ENCODE data around the gene LBHD2. TPM values are rescaled to one million over a fixed set of nuclear protein-coding genes. Genes with fewer than 3 reads are reported as not detected.

The LBHD2 gene
- total and polyA plus RNA-seq, 2 donors: 0.19 to 0.75 TPM

- Histone ChIP-seq H3K4me1 (ENCODE audit: control insufficient read depth in 2 of 2, insufficient read depth in 2 of 2, low read length in 2 of 2) (peaks cover 3 to 9% of the 10 kb centered on the region in 2 donors), H3K36me3 (ENCODE audit: control insufficient read depth in 2 of 2, insufficient read depth in 2 of 2, low read length in 1 of 2) (no peaks in the 10 kb centered on the region), H3K27me3 (ENCODE audit: control insufficient read depth in 2 of 2, insufficient read depth in 1 of 2, low read length in 1 of 2) (peaks cover 10 to 51% of the 10 kb centered on the region in 2 donors), H3K9me3 (ENCODE audit: control insufficient read depth in 2 of 2, insufficient read depth in 1 of 2, low read length in 1 of 2) (peaks cover 0 to 3% of the 10 kb centered on the region in 2 donors), H3K4me3 (ENCODE audit: low read length in 2 of 2) (no peak overlapping the region), H3K27ac (ENCODE audit: low read depth in 1 of 2, low read length in 1 of 2) (no peak overlapping the region)
- 97% methylated on average over 14 of the region's 14 CpGs for WGBS
- no peak for DNase-seq (ENCODE audit: low read depth in 6 of 9, low spot score in 9 of 9)
Observed at GRCh38 chr14:103073367-103073875, 10.6 kb upstream of the LBHD2 start.

GRCh38 chr14:103073876-103074728 lies 9.9 kb upstream of the LBHD2 start:
- WGBS: 85% methylated on average over 21 of the region's 21 CpGs
- Histone ChIP-seq H3K9me3 (ENCODE audit: control insufficient read depth in 2 of 2, insufficient read depth in 1 of 2, low read length in 1 of 2) (peaks cover 0 to 3% of the 10 kb centered on the region in 2 donors), H3K36me3 (ENCODE audit: control insufficient read depth in 2 of 2, insufficient read depth in 2 of 2, low read length in 1 of 2) (no peaks in the 10 kb centered on the region), H3K4me3 (ENCODE audit: low read length in 2 of 2) (no peak overlapping the region), H3K4me1 (ENCODE audit: control insufficient read depth in 2 of 2, insufficient read depth in 2 of 2, low read length in 2 of 2) (peaks cover 3 to 9% of the 10 kb centered on the region in 2 donors), H3K27ac (ENCODE audit: low read depth in 1 of 2, low read length in 1 of 2) (no peak overlapping the region), H3K27me3 (ENCODE audit: control insufficient read depth in 2 of 2, insufficient read depth in 1 of 2, low read length in 1 of 2) (peaks cover 10 to 53% of the 10 kb centered on the region in 2 donors)
- no peak for DNase-seq (ENCODE audit: low read depth in 6 of 9, low spot score in 9 of 9)

DNA sequence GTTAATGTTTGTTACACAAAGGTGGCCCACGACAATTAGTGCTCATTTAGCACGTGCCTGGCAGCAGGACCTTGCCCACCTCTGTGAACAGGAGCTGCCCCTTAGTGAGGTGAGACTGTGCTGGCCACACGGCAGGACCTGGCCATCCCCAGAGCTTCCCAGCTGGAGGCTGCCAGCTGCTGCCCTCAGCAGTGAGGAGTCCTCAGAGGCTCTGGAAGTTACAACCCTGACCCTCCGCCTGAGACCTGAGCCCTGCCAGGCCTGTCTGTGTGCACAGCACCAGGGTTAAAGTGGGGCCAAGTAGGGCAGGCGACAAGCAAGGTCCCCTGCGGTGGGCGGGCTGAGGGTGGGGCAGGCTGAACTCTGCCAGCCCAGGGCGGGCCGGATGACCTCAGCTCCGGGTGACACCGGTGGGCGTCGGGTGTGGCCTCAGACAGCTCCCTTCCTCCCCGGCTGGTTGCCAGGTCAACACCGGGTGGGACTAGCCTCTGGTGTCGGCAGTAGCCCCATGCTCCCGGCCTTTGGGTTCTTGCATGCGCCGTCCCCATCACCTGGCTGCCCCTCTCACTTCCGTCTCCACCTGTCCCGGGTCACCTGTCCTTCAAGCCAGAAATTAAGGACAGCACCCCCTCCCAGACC lies 9.2 kb upstream of the LBHD2 start:
- H3K36me3 ChIP-seq (ENCODE audit: control insufficient read depth in 2 of 2, insufficient read depth in 2 of 2, low read length in 1 of 2): no peaks in the 10 kb centered on the region
- WGBS: 45% methylated on average over 21 of the region's 21 CpGs
- no peak for DNase-seq (ENCODE audit: low read depth in 6 of 9, low spot score in 9 of 9)
- peaks cover 3 to 9% of the 10 kb centered on the region in 2 donors for H3K4me1 ChIP-seq (ENCODE audit: control insufficient read depth in 2 of 2, insufficient read depth in 2 of 2, low read length in 2 of 2)
- peak overlapping the region in 1 of 2 donors; percentile 28 for H3K4me3 ChIP-seq (ENCODE audit: low read length in 2 of 2)
- peaks cover 0 to 3% of the 10 kb centered on the region in 2 donors for H3K9me3 ChIP-seq (ENCODE audit: control insufficient read depth in 2 of 2, insufficient read depth in 1 of 2, low read length in 1 of 2)
- H3K27me3 ChIP-seq (ENCODE audit: control insufficient read depth in 2 of 2, insufficient read depth in 1 of 2, low read length in 1 of 2): peaks cover 10 to 60% of the 10 kb centered on the region in 2 donors
- H3K27ac ChIP-seq (ENCODE audit: low read depth in 1 of 2, low read length in 1 of 2): no peak overlapping the region

- H3K27me3 ChIP-seq (ENCODE audit: control insufficient read depth in 2 of 2, insufficient read depth in 1 of 2, low read length in 1 of 2): peaks cover 14 to 59% of the 10 kb centered on the region in 2 donors
- peaks cover 3 to 9% of the 10 kb centered on the region in 2 donors for H3K4me1 ChIP-seq (ENCODE audit: control insufficient read depth in 2 of 2, insufficient read depth in 2 of 2, low read length in 2 of 2)
- 12% methylated on average over 9 of the region's 9 CpGs for WGBS
- DNase-seq (ENCODE audit: low read depth in 6 of 9, low spot score in 9 of 9): peak in 8 of 9 donors; percentile 38 to 81 (median 46)
- H3K36me3 ChIP-seq (ENCODE audit: control insufficient read depth in 2 of 2, insufficient read depth in 2 of 2, low read length in 1 of 2): no peaks in the 10 kb centered on the region
- H3K9me3 ChIP-seq (ENCODE audit: control insufficient read depth in 2 of 2, insufficient read depth in 1 of 2, low read length in 1 of 2): peaks cover 0 to 3% of the 10 kb centered on the region in 2 donors
- H3K4me3 ChIP-seq (ENCODE audit: low read length in 2 of 2): no peak overlapping the region
- no peak overlapping the region for H3K27ac ChIP-seq (ENCODE audit: low read depth in 1 of 2, low read length in 1 of 2)
Observed at GRCh38 chr14:103078420-103078749, 5.6 kb upstream of the LBHD2 start.

- WGBS: 93% methylated on average over 11 of the region's 11 CpGs
- H3K27me3 ChIP-seq (ENCODE audit: control insufficient read depth in 2 of 2, insufficient read depth in 1 of 2, low read length in 1 of 2): peaks cover 17 to 59% of the 10 kb centered on the region in 2 donors
- peaks cover 3 to 9% of the 10 kb centered on the region in 2 donors for H3K4me1 ChIP-seq (ENCODE audit: control insufficient read depth in 2 of 2, insufficient read depth in 2 of 2, low read length in 2 of 2)
- H3K36me3 ChIP-seq (ENCODE audit: control insufficient read depth in 2 of 2, insufficient read depth in 2 of 2, low read length in 1 of 2): no peaks in the 10 kb centered on the region
- no peak for DNase-seq (ENCODE audit: low read depth in 6 of 9, low spot score in 9 of 9)
- H3K9me3 ChIP-seq (ENCODE audit: control insufficient read depth in 2 of 2, insufficient read depth in 1 of 2, low read length in 1 of 2): peaks cover 0 to 3% of the 10 kb centered on the region in 2 donors
- H3K4me3 ChIP-seq (ENCODE audit: low read length in 2 of 2): no peak overlapping the region
- no peak overlapping the region for H3K27ac ChIP-seq (ENCODE audit: low read depth in 1 of 2, low read length in 1 of 2)
Observed at GRCh38 chr14:103078860-103079587, 5.0 kb upstream of the LBHD2 start.

GRCh38 chr14:103081951-103082350 lies 2.1 kb upstream of the LBHD2 start:
- H3K4me1 ChIP-seq (ENCODE audit: control insufficient read depth in 2 of 2, insufficient read depth in 2 of 2, low read length in 2 of 2): no peaks in the 10 kb centered on the region
- no peak overlapping the region for H3K4me3 ChIP-seq (ENCODE audit: low read length in 2 of 2)
- WGBS: 99% methylated on average over 2 of the region's 2 CpGs
- no peak overlapping the region for H3K27ac ChIP-seq (ENCODE audit: low read depth in 1 of 2, low read length in 1 of 2)
- DNase-seq (ENCODE audit: low read depth in 6 of 9, low spot score in 9 of 9): no peak
- H3K36me3 ChIP-seq (ENCODE audit: control insufficient read depth in 2 of 2, insufficient read depth in 2 of 2, low read length in 1 of 2): no peaks in the 10 kb centered on the region
- peaks cover 16 to 52% of the 10 kb centered on the region in 2 donors for H3K27me3 ChIP-seq (ENCODE audit: control insufficient read depth in 2 of 2, insufficient read depth in 1 of 2, low read length in 1 of 2)
- H3K9me3 ChIP-seq (ENCODE audit: control insufficient read depth in 2 of 2, insufficient read depth in 1 of 2, low read length in 1 of 2): no peaks in the 10 kb centered on the region

- H3K4me3 ChIP-seq (ENCODE audit: low read length in 2 of 2): no peak overlapping the region
- H3K4me1 ChIP-seq (ENCODE audit: control insufficient read depth in 2 of 2, insufficient read depth in 2 of 2, low read length in 2 of 2): no peaks in the 10 kb centered on the region
- WGBS: 82% methylated on average over 24 of the region's 24 CpGs
- no peak overlapping the region for H3K27ac ChIP-seq (ENCODE audit: low read depth in 1 of 2, low read length in 1 of 2)
- peaks cover 16 to 64% of the 10 kb centered on the region in 2 donors for H3K27me3 ChIP-seq (ENCODE audit: control insufficient read depth in 2 of 2, insufficient read depth in 1 of 2, low read length in 1 of 2)
- no peaks in the 10 kb centered on the region for H3K9me3 ChIP-seq (ENCODE audit: control insufficient read depth in 2 of 2, insufficient read depth in 1 of 2, low read length in 1 of 2)
- no peaks in the 10 kb centered on the region for H3K36me3 ChIP-seq (ENCODE audit: control insufficient read depth in 2 of 2, insufficient read depth in 2 of 2, low read length in 1 of 2)
- no peak for DNase-seq (ENCODE audit: low read depth in 6 of 9, low spot score in 9 of 9)
Observed at GRCh38 chr14:103085106-103086091, 1.4 kb downstream of the LBHD2 start.

- Histone ChIP-seq H3K27ac (ENCODE audit: low read depth in 1 of 2, low read length in 1 of 2) (no peak overlapping the region), H3K27me3 (ENCODE audit: control insufficient read depth in 2 of 2, insufficient read depth in 1 of 2, low read length in 1 of 2) (peaks cover 21 to 77% of the 10 kb centered on the region in 2 donors)
- no peak for DNase-seq (ENCODE audit: low read depth in 6 of 9, low spot score in 9 of 9)
Observed at GRCh38 chr14:103086771-103087342, 2.8 kb downstream of the LBHD2 start.

More at GRCh38 chr14:103086771-103087342, 2.8 kb downstream of the LBHD2 start:
- no peak overlapping the region for H3K4me3 ChIP-seq (ENCODE audit: low read length in 2 of 2)
- peaks cover 5 to 8% of the 10 kb centered on the region in 2 donors for H3K4me1 ChIP-seq (ENCODE audit: control insufficient read depth in 2 of 2, insufficient read depth in 2 of 2, low read length in 2 of 2)
- no peaks in the 10 kb centered on the region for H3K9me3 ChIP-seq (ENCODE audit: control insufficient read depth in 2 of 2, insufficient read depth in 1 of 2, low read length in 1 of 2)
- 89% methylated on average over 8 of the region's 8 CpGs for WGBS
- no peaks in the 10 kb centered on the region for H3K36me3 ChIP-seq (ENCODE audit: control insufficient read depth in 2 of 2, insufficient read depth in 2 of 2, low read length in 1 of 2)

Measured in thymus (tissue), 11 donors.